Activated T-cell treated with anti-CD3 and anti-CD28 coated beads, Interleukin-2, amount 50 U/mL, for 48 hours (primary cell): ENCODE data around the gene ARHGAP42.

Source experiments
- DNase-seq, 2 experiments: peaks; one replicate each; pipeline ENCODE4 v3.0.0-alpha.2; 2020

The ARHGAP42 gene

GRCh38 chr11:100927579-100927978, 240.5 kb downstream of the ARHGAP42 start:
- DNase-seq = no peak

DNA sequence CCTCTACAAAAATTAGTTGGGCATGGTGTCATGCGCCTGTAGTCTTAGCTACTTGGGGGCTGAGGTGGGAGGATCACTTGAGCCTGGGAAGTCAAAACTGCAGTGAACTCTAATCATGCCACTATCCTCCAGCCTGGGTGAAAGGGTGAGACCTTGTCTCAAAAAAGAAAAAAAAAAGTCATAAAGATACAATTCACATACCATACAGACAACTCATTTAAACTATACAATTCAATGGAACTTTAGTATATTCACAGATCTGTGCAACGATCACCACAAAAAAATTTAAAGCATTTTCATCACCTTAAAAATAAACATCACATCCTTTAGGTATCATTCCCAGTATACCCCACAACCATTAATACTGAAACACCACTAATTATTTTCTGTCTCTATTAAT, 241.3 kb downstream of the ARHGAP42 start:
- no peak for DNase-seq

GRCh38 chr11:100929377-100929776, 242.3 kb downstream of the ARHGAP42 start:
- DNase-seq = no peak

GRCh38 chr11:100930185-100930778, 243.2 kb downstream of the ARHGAP42 start:
- no peak for DNase-seq

DNA sequence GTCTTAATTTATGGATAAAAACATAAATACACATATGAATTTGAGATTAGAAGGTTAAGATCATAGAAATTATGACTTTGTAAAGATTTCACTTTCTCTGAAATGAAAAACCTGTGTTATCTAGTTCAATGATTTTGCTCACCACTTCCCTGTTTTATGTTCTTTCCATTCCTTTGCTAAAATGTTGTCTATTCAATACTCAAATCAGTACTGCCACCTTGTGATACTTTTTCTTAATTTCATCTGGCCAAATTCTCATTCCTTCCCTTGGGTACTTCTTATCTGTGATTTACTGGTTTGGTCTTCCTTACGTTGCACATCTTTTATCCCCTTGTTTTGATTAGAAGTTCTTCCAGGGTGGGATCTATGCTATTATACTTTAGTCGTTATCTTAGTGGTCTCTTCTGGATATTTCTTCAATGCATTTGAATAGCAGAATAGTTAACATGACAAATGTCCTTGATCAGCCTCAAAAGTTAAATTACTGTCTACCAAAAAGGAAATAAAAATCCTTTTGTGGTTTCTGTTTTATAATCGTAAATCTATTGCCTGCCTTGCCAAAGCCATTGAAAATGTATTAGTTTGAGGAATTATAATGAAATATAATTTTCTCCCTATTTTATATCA, 245.5 kb downstream of the ARHGAP42 start:
- DNase-seq = no peak

GRCh38 chr11:100936781-100937180, 249.7 kb downstream of the ARHGAP42 start:
- no peak for DNase-seq

DNA sequence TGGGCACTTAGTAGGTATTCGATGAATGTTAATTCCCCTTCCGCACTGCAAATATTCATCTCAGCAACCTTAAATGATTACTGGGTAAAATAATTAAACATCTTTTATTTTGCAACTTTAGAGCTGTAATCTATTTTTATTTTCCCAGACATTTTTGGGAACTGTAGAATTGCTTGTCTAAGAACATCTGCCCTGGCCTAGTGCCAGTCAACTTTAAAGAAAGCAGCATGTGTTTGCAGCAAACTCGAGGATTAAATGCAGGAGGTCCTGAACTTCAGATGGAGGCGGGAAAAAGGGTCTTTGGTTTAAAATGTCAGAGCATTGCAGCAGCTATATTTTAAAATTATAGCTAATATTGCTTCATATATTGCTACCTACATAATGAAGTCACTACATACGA, 252.5 kb downstream of the ARHGAP42 start:
- DNase-seq = no peak

- DNase-seq = no peak
These were observed 253.0 kb downstream of the ARHGAP42 start for GRCh38 chr11:100940111-100940510.

DNA sequence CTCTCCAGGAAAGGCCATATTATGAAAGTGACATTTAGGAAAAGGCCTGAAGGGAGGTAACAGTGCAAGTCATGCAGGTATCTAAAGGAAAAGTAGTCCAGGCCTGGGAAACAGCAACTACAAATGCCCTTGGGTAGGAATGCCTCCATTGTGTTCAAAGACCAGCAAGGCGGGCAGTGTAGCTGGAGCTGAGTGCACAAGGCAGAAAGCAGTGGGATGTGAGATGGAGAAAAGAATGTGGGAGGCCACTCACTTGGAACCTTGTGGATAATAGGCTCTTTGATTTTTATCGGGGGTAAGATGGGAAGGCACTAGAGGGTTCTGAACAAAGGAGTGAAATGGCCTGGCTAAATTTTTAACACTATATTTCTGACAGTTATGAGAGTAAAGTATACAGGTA, 253.9 kb downstream of the ARHGAP42 start:
- no peak for DNase-seq

DNA sequence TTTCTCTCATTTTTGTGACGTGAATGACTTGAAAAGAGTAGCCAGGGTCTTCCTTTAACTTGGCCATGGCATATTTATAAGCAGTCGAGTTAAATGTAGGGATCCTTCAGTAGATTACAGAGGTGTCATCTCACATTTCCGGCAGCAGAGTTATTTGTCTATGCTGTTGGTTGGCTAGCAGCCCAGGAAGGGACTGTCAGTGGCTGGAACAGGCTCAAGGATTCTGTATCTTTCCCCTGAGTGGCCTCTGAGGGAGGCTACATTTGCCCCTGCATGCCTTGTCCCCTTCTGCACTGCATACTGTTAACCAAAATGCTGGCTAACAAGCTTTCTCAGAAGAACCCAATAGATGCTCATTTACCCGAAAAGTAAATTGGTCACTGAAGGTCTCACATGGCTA, 254.9 kb downstream of the ARHGAP42 start:
- no peak for DNase-seq

- no peak for DNase-seq
These were observed 261.8 kb downstream of the ARHGAP42 start for GRCh38 chr11:100948936-100949335.

- no peak for DNase-seq
These were observed 262.4 kb downstream of the ARHGAP42 start for GRCh38 chr11:100949443-100949842.

DNA sequence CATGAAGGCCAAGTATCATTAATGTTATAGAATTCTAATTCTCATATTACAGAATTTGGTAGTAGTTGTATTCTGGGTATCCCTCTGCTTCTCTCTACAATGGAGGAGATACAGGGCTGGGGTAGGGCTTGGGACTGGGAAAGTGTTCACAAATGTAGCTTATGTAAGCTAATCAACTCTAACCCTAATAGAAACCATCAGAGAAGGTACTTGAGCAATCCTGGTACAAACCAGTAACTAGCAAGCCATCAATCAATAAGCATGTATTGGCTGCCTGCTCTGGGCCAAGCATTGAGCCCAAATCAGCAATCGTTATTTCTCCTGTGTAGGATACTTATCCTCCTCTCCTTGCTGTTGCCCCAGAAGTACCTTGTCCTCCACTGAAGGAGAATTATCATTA, 268.2 kb downstream of the ARHGAP42 start:
- no peak for DNase-seq

DNA sequence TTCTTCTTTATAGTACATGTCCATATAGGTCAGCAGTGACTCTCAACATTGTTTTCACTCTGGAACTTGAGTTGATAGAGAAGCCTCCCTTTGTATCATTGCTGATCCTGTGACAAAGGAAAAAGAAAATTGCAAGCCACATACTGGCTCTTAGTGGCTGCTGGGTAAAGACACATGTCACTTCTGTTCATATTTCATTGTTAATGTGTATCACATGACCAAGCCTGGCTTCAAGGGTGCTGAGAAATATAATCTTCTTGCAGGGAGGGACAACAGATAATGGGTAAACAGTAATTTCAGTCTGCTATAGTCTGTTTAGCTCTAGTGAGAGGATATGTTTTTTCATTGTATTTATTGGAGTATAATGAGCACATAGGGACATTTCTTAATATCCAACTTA, 269.3 kb downstream of the ARHGAP42 start:
- DNase-seq = no peak

- no peak for DNase-seq
These were observed 270.4 kb downstream of the ARHGAP42 start for GRCh38 chr11:100957499-100957898.

GRCh38 chr11:100961633-100962032, 274.5 kb downstream of the ARHGAP42 start:
- DNase-seq = no peak

DNA sequence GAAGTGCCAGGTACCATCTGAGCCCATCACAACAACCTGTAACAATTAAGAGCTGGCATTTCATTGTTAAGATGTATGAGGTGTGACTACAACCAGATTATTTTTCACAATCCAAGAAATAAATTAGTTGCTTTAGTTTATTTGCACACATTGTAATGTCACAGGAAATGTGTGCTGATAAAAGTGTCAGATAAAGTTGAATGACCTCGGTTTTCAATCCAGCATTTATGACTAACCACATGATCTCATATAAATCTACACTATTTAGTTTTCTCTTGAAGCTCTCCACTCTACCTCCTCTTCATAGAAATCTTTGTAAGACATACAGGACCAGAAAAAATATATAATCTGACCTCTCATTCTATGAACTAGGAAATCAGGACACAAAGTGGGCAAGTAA, 276.3 kb downstream of the ARHGAP42 start:
- no peak for DNase-seq

DNA sequence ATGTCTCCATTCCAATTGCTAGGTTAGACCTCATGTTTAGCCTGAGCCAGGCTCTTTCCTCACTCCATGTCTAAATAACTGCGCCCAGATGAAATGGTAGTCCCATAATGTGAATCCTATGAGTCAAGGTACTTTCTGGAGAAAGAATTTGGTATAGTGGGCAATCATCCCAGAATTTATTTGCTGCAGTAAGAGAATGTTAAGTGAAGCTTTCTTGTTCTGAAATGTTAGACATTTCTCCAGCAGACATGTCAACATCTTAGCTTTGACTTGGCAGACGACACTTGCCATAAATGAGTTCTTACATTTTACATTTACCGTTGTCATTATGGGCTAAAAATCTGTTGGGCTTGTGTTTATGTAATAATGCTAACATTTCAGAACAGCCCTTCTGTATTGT, 277.3 kb downstream of the ARHGAP42 start:
- no peak for DNase-seq

- DNase-seq = no peak
These were observed 278.3 kb downstream of the ARHGAP42 start for GRCh38 chr11:100965346-100965745.

- DNase-seq = no peak
These were observed 279.3 kb downstream of the ARHGAP42 start for GRCh38 chr11:100966366-100966765.

DNA sequence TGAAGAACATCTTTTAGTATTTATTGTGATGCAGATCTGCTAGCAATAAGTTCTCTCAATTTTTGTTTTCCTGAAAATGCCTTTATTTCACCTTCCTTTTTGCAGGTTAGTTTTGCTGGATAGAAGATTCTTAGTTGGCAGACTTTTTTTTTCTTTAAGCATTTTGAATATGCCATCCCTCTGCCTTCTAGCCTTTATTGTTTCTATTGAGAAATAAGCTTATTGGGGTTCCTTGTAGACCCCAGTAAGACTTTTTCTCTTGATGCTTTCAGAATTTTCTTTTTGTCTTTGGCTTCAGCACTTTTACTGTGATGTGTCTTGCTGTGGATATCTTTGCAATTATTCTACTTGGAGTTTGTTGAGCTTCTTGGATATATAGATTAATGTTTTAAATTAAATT, 281.9 kb downstream of the ARHGAP42 start:
- no peak for DNase-seq

DNA sequence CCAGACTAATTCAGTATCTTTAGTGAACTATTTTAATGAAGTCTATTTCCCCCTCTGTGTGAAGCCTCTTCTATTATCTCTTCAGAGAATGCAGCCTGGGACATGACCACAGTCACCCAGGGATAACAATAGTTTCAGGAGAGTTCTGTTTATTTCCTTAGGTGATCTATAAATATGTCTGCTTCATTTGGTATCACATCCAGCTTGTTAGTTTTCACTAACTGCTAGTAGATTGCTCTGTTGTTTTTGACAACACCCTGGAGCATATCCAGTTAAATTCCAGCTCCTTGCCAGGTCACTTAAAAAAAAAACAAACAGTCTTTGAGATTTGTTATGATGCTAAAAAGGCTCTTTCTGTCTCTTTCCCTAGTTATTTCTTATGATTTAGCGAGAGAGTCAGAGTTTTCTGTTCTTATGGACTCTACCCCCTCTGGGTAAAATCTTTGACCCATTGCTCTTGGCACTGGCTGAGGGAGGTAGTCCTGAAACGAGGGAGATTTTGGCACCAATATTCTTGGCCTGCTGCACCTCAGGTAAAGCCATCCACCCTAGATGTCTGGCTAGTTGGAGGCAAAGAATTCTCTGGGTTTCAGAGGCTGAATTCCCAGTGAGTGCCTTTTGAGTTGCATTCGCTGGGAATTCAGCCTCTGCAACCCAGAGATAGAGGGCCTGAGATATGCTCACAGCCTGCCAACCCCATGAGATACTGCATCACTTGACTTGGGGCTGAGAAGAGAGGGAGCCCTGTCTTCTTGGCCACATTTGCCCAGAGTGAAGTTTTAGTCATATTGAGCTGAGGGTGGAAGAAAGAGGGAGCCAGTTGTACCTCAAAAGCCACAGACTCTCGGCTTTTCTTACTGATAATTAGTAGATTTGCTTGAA, 283.4 kb downstream of the ARHGAP42 start:
- no peak for DNase-seq

DNA sequence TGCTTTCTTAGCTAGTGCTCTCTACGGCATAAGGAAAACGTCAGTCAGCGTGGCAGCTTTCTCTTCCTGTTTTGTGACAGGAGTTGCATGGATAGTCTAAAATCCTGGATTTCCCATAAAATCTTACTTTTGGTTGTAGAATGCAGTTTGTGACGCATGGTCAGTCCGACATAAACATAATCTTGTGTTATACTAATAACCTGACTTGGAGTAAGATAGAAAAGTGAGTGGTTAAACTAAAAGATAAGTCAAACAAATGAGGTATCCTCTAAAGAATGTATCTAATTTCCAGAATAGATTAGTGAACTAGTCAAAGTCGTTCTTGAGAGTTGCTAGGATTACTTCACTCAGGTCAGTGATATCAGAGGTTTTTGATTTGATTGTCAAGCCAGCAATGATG, 285.0 kb downstream of the ARHGAP42 start:
- no peak for DNase-seq

- no peak for DNase-seq
These were observed 291.4 kb downstream of the ARHGAP42 start for GRCh38 chr11:100978442-100978841.
